HEK293 (cell line): ENCODE measurements around the gene BTBD16.

Experiments
- CTCF ChIP-seq: fragments of 450-650 bp; formaldehyde crosslinking; IDR thresholded peaks from 2 replicates; pipeline ENCODE4 v1.5.1; 2016; ENCODE audit warnings: missing biosample characterization, missing genetic modification characterization
- RBAK ChIP-seq: fragments of 450-650 bp; formaldehyde crosslinking; IDR thresholded peaks from 2 replicates; pipeline ENCODE4 v1.5.1; 2016; ENCODE audit warnings: missing biosample characterization, missing genetic modification characterization
- REPIN1 ChIP-seq: fragments of 450-650 bp; formaldehyde crosslinking; IDR thresholded peaks from 2 replicates; pipeline ENCODE4 v1.5.1; 2017; ENCODE audit warnings: missing biosample characterization, missing genetic modification characterization, low read depth
- SP2 ChIP-seq: fragments of 450-650 bp; formaldehyde crosslinking; IDR thresholded peaks from 2 replicates; pipeline ENCODE4 v1.5.1; 2016; ENCODE audit warnings: missing biosample characterization, missing genetic modification characterization
- ZBTB21 ChIP-seq: fragments of 450-650 bp; formaldehyde crosslinking; IDR thresholded peaks from 2 replicates; pipeline ENCODE4 v1.5.1; 2017; ENCODE audit warnings: missing biosample characterization, missing genetic modification characterization
- ZBTB8A ChIP-seq: fragments of 450-650 bp; formaldehyde crosslinking; IDR thresholded peaks from 2 replicates; pipeline ENCODE4 v1.5.1; 2016; ENCODE audit warnings: missing biosample characterization, missing genetic modification characterization
- ZNF148 ChIP-seq: fragments of 450-650 bp; formaldehyde crosslinking; IDR thresholded peaks from 2 replicates; pipeline ENCODE4 v1.5.0; 2017; ENCODE audit warnings: missing biosample characterization, missing genetic modification characterization, borderline replicate concordance
- ZNF16 ChIP-seq: fragments of 450-650 bp; formaldehyde crosslinking; IDR thresholded peaks from 2 replicates; pipeline ENCODE4 v1.5.1; 2016; ENCODE audit warnings: low read depth, missing biosample characterization, missing genetic modification characterization
- ZNF311 ChIP-seq: fragments of 450-650 bp; formaldehyde crosslinking; IDR thresholded peaks from 2 replicates; pipeline ENCODE4 v1.5.1; 2017; ENCODE audit warnings: missing biosample characterization, missing genetic modification characterization, borderline replicate concordance
- ZNF558 ChIP-seq: fragments of 450-650 bp; formaldehyde crosslinking; IDR thresholded peaks from 2 replicates; pipeline ENCODE4 v1.5.1; 2016; ENCODE audit warnings: missing biosample characterization, missing genetic modification characterization
- ZNF843 ChIP-seq: fragments of 450-650 bp; formaldehyde crosslinking; IDR thresholded peaks from 2 replicates; pipeline ENCODE4 v1.5.1; 2016; ENCODE audit warnings: missing biosample characterization, missing genetic modification characterization

- TF ChIP-seq ZBTB21 (tag by site-specific recombination) (no peak), ZNF148 (tag by site-specific recombination) (no peak), ZNF311 (tag by site-specific recombination) (no peak), REPIN1 (tag by site-specific recombination) (no peak), CTCF (tag by site-specific recombination) (no peak), ZNF843 (tag by site-specific recombination) (no peak), ZNF16 (tag by site-specific recombination) (no peak), ZBTB8A (no peak), RBAK (tag by site-specific recombination) (no peak), SP2 (tag by site-specific recombination) (no peak), ZNF558 (tag by site-specific recombination) (no peak)
These were observed 40.9 kb upstream of the BTBD16 start for GRCh38 chr10:122230222-122230621.
